Smooth muscle cell (in vitro differentiated cells): ENCODE measurements around the gene TERT. TPM values are rescaled to one million over a fixed set of nuclear protein-coding genes. Genes with fewer than 3 reads are reported as not detected.

Experiments
- DNase-seq: peaks from one replicate; lab custom pipeline; 2025; ENCODE audit not compliant: unreplicated experiment; lab: John Stamatoyannopoulos, UW
- H2AFZ ChIP-seq: fragments of 200-600 bp; sonication (generic); 2 replicates; pipeline ENCODE4 v1.6.0; 2016; ENCODE audit warnings: antibody characterized with exemption, low read depth, mild to moderate bottlenecking
- H3F3A ChIP-seq: fragments of 200-600 bp; sonication (generic); 2 replicates; pipeline ENCODE4 v1.6.0; 2017; ENCODE audit warnings: antibody characterized with exemption, low read depth
- H3K27ac ChIP-seq: fragments of 200-600 bp; sonication (generic); 2 replicates; pipeline ENCODE4 v1.5.1; 2016; ENCODE audit warnings: low read depth, mild to moderate bottlenecking
- H3K27me3 ChIP-seq: fragments of 200-600 bp; sonication (generic); 2 replicates; pipeline ENCODE4 v1.6.1; 2016; ENCODE audit warnings: low read depth, mild to moderate bottlenecking
- H3K36me3 ChIP-seq: fragments of 200-600 bp; sonication (generic); 2 replicates; pipeline ENCODE4 v1.5.1; 2016; ENCODE audit warnings: low read depth
- H3K4me1 ChIP-seq: fragments of 200-600 bp; sonication (generic); 2 replicates; pipeline ENCODE4 v1.5.1; 2016; ENCODE audit warnings: low read depth
- H3K4me2 ChIP-seq: fragments of 200-600 bp; sonication (generic); 2 replicates; pipeline ENCODE4 v1.6.0; 2016; ENCODE audit warnings: mild to moderate bottlenecking
- H3K4me3 ChIP-seq: fragments of 200-600 bp; sonication (generic); 2 replicates; pipeline ENCODE4 v1.5.1; 2016; ENCODE audit warnings: mild to moderate bottlenecking
- H3K79me2 ChIP-seq: fragments of 200-600 bp; sonication (generic); 2 replicates; pipeline ENCODE4 v1.6.0; 2016; ENCODE audit warnings: low read depth, mild to moderate bottlenecking
- H3K9ac ChIP-seq: fragments of 200-600 bp; sonication (generic); 2 replicates; pipeline ENCODE4 v1.6.0; 2016; ENCODE audit warnings: low read depth
- H3K9me3 ChIP-seq: fragments of 200-600 bp; sonication (generic); replicated peaks from 2 replicates; pipeline ENCODE4 v1.5.1; 2016; ENCODE audit warnings: low read depth
- H4K20me1 ChIP-seq: fragments of 200-600 bp; sonication (generic); 2 replicates; pipeline ENCODE4 v1.6.0; 2016; ENCODE audit warnings: low read depth
- WGBS: methylation state at CpG from one replicate; pipeline ENCODE4 v1.1.7; 2016; ENCODE audit warnings: low lambda C conversion rate; 5-methylcytosine and 5-hydroxymethylcytosine counted together
- polyA plus RNA-seq: library from polyadenylated mRNA; unstranded; fragments of >200 nt; fragmentation: Nextera tagmentation; extraction: Ambion mirVana; gene quantifications from 2 replicates; pipeline ENCODE4 v1.2.1, GENCODE V29; 2016
- total RNA-seq: library from RNA; depleted of rRNA; stranded (reverse); fragments of >200 nt; gene quantifications from 2 replicates; pipeline ENCODE4 v1.2.3, GENCODE V29; 2014
- TF ChIP-seq, protein P1 (sequence below): fragments of 200-600 bp; sonication (generic); IDR thresholded peaks from 2 replicates; pipeline ENCODE4 v1.5.1; 2017; ENCODE audit warnings: borderline replicate concordance, mild to moderate bottlenecking, antibody characterized with exemption; ENCODE audit not compliant: insufficient read depth, poor library complexity, severe bottlenecking

Gene TERT
- total and polyA plus RNA-seq, 2 experiments from 2014 or later: not detected

GRCh38 chr5:1214163-1214935, 80.5 kb downstream of the TERT start:
- no peaks in the 10 kb centered on the region for H3K9me3 ChIP-seq
- no peaks in the 10 kb centered on the region for H3K27me3 ChIP-seq
- H3K4me2 ChIP-seq: no peak overlapping the region
- no peaks in the 10 kb centered on the region for H4K20me1 ChIP-seq
- WGBS: 84% methylated on average over 17 of the region's 22 CpGs
- H3K27ac ChIP-seq: no peak overlapping the region
- no peak overlapping the region for H2AFZ ChIP-seq
- TF ChIP-seq, protein P1, sequence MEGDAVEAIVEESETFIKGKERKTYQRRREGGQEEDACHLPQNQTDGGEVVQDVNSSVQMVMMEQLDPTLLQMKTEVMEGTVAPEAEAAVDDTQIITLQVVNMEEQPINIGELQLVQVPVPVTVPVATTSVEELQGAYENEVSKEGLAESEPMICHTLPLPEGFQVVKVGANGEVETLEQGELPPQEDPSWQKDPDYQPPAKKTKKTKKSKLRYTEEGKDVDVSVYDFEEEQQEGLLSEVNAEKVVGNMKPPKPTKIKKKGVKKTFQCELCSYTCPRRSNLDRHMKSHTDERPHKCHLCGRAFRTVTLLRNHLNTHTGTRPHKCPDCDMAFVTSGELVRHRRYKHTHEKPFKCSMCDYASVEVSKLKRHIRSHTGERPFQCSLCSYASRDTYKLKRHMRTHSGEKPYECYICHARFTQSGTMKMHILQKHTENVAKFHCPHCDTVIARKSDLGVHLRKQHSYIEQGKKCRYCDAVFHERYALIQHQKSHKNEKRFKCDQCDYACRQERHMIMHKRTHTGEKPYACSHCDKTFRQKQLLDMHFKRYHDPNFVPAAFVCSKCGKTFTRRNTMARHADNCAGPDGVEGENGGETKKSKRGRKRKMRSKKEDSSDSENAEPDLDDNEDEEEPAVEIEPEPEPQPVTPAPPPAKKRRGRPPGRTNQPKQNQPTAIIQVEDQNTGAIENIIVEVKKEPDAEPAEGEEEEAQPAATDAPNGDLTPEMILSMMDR: no peak
- no peaks in the 10 kb centered on the region for H3K4me1 ChIP-seq
- H3K4me3 ChIP-seq: no peak overlapping the region
- no peak for DNase-seq
- no peaks in the 10 kb centered on the region for H3K79me2 ChIP-seq
- H3K36me3 ChIP-seq: no peaks in the 10 kb centered on the region
- no peaks in the 10 kb centered on the region for H3F3A ChIP-seq
- no peak overlapping the region for H3K9ac ChIP-seq

DNA sequence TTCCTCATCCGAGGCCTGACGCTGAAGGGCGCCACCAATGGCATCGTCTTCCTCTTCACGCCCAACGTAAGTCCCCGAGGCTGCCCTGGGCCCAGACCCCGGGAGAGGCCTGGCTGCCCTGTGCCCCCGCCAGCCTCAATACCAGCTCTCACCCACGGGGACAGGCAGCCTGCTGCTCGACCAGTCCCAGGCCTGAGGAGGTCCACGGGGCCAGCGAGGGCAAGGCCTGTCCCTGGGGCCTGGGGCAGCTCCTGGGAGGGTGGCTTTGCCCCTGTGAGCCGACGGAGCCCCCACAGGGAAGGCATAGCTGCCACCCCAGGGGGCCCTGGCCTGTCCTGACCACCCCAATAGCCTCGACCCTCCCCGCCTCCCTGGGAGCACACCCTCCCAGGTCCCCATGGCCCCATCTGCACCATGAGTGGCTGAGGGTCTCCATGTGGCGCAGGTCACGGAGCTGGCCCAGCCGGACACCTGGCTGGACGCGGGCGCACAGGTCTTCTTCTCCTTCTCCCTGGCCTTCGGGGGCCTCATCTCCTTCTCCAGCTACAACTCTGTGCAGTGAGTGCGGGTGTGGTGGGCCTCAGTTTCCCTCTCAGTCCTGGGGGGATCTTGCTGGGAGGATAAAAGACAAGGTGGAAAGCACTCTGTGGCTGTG, 81.2 kb downstream of the TERT start:
- H3K79me2 ChIP-seq: no peaks in the 10 kb centered on the region
- TF ChIP-seq, protein P1: no peak
- no peak overlapping the region for H3K4me3 ChIP-seq
- no peaks in the 10 kb centered on the region for H3F3A ChIP-seq
- H3K4me1 ChIP-seq: no peaks in the 10 kb centered on the region
- H3K9ac ChIP-seq: no peak overlapping the region
- no peak for DNase-seq
- H4K20me1 ChIP-seq: no peaks in the 10 kb centered on the region
- H3K27me3 ChIP-seq: no peaks in the 10 kb centered on the region
- H3K9me3 ChIP-seq: no peaks in the 10 kb centered on the region
- H2AFZ ChIP-seq: no peak overlapping the region
- WGBS: 94% methylated on average over 25 of the region's 25 CpGs
- H3K36me3 ChIP-seq: no peaks in the 10 kb centered on the region
- no peak overlapping the region for H3K27ac ChIP-seq
- H3K4me2 ChIP-seq: no peak overlapping the region

DNA sequence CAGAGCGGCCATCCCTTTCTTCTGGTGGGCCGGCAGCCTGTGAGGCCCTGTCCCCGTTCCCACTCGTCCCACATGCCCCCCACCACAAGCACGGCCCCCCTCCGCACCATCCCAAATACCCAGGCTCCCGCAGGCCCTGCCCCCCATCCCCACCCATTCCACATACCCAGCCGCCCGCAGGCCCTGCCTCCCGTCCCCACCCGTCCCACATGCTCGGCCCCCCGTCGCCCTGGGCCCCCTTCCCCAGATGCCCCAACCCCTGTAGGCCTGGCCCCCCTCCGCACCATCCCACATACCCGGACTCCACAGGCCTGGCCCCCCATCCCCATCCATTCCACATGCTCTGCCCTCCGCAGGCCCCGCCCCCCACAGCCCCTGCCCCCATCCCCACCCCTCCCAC, 82.0 kb downstream of the TERT start:
- TF ChIP-seq, protein P1: no peak
- Histone ChIP-seq H3K4me2 (no peak overlapping the region), H3K4me3 (no peak overlapping the region), H3K4me1 (no peaks in the 10 kb centered on the region), H2AFZ (no peak overlapping the region), H4K20me1 (no peaks in the 10 kb centered on the region), H3K27me3 (no peaks in the 10 kb centered on the region), H3F3A (no peaks in the 10 kb centered on the region), H3K79me2 (no peaks in the 10 kb centered on the region), H3K9me3 (no peaks in the 10 kb centered on the region), H3K27ac (no peak overlapping the region), H3K36me3 (no peaks in the 10 kb centered on the region), H3K9ac (no peak overlapping the region)
- no peak for DNase-seq
- WGBS: 75% methylated on average over 2 of the region's 18 CpGs

GRCh38 chr5:1212271-1212670, 82.6 kb downstream of the TERT start:
- H3K4me3 ChIP-seq: no peak overlapping the region
- no peak overlapping the region for H2AFZ ChIP-seq
- no peak for DNase-seq
- no peak overlapping the region for H3K4me2 ChIP-seq
- H3K27me3 ChIP-seq: no peaks in the 10 kb centered on the region
- H3K4me1 ChIP-seq: no peaks in the 10 kb centered on the region
- no peaks in the 10 kb centered on the region for H4K20me1 ChIP-seq
- no peaks in the 10 kb centered on the region for H3K9me3 ChIP-seq
- no peaks in the 10 kb centered on the region for H3K79me2 ChIP-seq
- H3K9ac ChIP-seq: no peak overlapping the region
- 99% methylated on average over 18 of the region's 20 CpGs for WGBS
- H3K36me3 ChIP-seq: no peaks in the 10 kb centered on the region
- no peaks in the 10 kb centered on the region for H3F3A ChIP-seq
- no peak overlapping the region for H3K27ac ChIP-seq
- TF ChIP-seq, protein P1: no peak
